GM19193 (cell line): Measurements from ENCODE around the gene TNFSF9.

Experiments used
- POLR2A ChIP-seq: IDR thresholded peaks from 4 replicates; pipeline ENCODE4 v1.6.1; 2011; ENCODE audit not compliant: insufficient read depth, insufficient read length; ENCODE audit errors: extremely low read depth

TNFSF9 gene

DNA sequence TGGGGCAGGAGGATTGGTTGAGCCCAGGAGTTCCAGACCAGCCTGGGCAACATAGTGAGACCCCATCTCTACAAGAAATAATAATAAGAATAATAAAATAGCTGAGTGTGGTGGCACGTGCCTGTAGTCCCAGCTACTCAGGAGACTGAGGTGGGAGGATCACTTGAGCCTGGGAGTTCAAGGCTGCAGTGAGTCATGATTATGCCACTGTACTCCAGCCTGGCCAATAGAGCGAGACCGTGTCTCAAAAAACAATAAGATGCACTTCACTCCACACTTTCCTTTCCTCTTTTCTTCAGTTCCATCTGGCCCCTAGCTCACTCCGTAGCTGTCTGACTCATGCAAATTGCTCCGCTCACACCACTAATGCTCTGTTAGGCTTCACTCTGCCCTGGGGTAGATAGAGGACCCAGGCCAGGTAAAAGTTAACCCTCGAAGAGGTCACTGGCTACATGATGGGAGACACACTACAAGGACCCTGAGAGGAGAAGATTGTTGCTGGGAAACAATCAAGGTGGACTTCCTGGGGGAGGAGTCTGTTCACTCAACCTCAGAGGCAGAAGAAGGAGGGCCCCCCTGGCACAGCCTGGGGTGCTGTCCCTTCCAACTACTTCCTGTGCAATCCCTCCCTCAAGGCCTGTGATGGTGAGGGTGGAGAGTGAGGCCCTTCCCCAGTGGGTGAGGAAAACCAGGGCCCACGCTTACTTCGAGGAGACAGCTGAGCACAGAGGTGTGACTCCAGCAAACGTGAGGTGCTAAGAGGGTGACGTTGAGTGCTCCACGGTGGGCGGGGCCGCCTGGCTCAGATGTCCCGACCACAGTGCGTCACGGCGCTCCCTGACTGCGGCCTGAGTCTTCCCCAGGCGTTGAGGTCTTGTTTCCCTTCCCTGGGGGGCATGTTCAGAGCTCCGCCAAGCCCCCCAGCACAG, 8.8 kb upstream of the TNFSF9 start:
- TF ChIP-seq POLR2A: peak; percentile 66

DNA sequence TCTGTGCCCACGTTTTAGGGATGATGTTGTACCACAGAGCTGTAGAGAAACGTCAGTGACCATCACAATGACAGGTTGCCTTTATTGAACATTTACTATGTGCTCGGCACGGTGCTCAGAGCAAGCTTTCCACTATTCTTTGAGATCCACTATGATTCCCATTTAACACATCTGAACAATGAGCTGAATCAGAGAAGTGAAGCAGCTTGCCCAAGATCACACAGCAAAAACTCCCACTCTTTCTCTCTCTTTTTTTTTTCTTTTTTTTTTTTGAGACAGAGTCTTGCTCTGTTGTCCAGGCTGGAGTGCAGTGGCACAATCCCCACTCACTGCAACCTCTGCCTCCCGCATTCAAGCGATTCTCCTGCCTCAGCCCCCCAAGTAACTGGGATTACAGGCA, 8.1 kb upstream of the TNFSF9 start:
- TF ChIP-seq POLR2A: no peak

DNA sequence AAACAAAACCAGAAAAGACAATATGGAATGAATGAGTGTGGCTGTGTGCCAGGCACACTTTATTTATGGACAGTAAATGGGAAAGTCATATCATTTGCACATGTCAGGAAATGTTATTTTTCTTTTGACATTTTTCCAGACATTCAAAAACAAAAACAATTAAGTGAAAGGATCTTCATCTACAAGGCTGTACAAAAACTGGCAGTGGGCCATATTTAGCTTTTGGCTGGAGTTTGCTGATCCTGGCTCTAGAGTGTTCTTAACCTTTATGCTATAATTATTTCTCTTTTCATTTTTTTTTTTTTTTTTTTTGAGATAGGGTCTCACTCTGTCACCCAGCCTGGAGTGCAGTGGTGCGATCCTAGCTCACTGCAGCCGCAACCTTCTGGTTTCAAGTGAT, 6.5 kb upstream of the TNFSF9 start:
- TF ChIP-seq POLR2A: no peak

DNA sequence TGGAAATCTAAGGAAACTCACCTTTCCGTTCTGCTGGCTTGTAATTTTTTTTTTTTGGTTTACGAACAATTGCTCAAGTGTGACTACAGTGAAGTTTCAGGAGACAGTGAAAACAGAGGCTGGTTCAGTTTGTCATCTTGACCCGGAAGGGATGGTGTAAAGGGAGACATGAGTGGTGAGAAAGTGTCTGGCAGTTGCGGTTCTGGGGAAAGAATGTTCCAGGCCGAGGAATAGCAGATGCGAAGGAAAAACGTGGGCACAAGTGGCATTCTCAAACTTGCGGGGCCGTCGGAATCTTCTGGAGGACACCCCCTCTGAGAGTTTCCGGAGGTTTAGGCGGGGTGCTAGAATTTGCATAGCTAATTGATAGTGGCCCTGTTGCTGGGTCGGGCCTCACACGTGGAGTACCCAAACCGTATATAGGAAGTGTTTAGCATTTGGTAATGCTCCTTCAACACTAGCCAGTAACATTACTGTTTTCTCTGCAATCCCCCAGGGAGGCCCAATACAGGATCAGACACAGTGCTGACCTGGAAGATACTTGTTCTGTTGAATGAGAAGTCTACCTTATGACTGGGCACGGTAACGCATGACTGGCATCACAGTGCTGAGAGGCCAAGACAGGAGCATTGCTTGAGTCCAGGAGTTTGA, 2.8 kb upstream of the TNFSF9 start:
- no peak for TF ChIP-seq POLR2A

DNA sequence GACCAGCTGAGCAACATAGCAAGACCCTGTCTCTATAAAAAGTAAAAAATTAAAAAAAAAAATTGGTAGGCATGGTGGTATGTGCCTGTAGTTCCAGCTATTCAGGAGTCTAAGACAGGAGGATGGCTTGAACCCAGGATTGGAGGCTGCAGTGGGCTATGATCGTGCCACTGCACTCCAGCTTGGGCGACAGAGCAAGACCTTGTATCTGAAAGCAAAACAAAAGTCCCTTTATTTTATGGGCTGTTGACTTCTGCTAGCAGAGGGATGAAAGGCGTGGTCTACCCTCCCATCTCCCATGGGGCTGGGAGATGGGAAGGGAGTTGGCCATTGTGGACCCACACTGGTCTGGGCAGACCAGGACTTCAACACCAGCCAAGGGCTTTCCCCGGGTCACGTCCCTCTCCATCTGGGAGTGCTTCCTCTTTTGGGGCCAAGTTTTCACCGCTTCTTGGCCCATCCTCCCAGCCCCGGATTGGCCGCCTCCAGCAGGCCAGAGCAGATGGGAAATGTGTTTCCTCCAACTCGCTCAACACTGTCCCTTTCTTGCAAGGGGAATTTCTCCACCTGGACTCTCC, 2.2 kb upstream of the TNFSF9 start:
- TF ChIP-seq POLR2A: peak; percentile 50

DNA sequence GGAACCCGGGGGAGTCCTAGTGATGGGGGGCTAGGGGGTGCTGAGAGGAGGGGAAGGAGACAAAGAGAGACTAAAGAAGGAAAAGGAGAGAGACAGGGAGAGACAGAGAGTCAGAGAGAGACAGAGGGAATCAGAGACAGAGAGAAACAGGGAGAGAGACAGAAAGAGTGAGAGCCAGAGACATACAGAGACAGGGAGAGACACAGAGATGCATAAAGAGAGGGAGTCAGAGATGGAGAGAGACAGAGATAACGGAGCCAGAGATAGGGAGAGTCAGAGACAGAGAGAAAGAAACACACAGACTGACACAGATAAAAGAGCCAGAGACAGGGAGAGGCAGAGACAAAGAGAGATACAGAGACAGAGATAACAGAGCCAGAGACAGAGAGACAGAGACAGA, 1.5 kb upstream of the TNFSF9 start:
- TF ChIP-seq POLR2A: no peak

DNA sequence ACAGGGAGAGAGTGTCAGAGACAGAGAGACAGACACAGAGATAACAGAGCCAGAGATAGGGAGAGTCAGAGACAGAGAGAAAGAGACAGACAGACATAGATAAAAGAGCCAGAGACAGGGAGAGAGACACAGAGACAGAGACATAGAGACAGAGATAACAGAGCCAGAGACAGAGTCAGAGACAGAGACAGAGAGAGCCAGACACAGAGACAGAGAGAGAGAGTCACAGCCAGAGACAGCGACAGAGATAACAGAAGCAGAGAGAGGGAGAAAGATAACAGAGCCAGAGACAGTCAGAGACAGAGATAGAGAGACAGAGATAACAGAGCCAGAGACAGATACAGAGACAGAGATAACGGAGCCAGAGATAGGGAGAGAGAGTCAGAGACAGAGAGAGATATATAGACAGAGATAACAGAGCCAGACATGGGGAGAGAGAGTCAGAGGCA, 865 bp upstream of the TNFSF9 start:
- TF ChIP-seq POLR2A: no peak

DNA sequence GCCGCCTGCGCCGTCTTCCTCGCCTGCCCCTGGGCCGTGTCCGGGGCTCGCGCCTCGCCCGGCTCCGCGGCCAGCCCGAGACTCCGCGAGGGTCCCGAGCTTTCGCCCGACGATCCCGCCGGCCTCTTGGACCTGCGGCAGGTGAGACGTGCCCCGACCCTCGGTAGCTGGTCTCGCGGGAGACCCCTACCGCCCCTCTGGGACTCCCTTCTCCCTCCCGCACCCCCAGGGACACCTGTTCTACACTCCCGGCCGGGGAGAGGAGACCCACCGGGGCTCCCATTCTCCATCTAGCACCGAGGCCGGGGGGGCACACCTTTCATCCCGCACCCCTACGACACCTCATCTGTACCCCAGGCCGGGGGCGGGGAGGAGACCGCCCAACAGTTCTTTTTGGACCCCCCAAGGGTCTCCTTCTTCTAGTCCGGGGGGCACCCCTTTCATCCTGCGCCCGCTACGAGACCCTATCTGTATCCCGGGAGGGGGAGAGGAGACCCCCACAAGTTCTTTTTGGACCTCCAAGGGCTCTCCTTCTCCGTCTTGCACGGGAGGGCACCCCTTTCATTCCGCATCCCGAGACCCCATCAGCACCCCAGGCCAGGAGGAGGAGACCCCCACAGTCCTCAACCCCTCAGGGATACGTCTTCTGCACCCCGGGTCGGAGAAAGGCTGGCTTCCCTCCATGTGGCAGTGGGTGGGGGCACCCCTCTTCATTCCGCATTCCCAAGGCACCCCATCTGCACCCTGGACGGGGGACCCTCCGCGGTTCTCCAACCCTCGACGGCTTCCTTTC, 533 bp downstream of the TNFSF9 start:
- TF ChIP-seq POLR2A: no peak

DNA sequence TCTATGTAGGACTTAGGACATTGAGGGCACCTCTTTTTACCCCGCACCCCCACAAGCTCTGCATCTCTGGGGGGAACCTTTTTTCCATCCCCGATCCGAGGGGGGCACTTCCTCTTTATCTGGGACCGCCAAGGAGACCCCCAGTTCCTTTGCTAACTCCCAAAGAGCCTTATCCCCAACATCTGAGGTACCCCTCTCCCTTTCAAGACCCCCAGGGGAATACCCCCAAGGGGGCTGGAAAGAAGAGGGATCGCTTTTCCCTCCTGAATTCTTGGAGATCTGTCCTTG, 1.1 kb downstream of the TNFSF9 start:
- no peak for TF ChIP-seq POLR2A

DNA sequence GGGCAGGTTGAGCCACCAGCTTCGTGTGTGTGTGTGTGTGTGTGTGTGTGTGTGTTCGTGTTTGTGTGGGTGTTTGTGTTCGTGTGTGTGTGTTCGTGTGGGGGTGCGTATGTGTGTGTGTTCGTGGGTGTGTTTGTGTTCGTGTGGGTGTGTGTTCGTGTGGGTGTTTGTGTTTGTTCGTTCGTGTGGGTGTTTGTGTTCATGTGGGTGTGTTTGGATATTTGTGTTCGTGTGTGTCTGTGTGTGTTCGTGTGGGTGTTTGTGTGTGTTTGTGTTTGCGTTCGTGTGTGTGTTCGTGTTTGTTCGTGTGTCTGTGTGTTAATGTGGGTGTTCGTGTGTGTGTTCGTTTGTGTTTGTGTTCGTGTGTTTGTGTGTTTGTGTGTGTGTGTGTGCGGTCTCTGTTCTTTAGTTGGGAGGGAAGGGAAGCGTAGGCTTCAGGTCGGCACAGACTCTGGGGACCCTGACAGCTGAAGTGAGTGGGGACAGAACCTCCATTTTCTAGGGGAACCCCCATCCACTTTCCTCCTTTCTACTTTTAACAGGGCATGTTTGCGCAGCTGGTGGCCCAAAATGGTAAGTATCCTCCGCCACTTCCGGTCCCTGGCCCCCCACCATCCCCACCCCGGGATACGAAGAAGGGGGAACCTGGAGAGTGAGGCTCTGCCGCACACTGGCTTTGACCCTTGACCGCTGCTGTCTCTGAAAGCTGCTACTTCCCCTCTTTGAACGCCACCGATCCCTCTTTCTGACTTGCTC, 1.6 kb downstream of the TNFSF9 start:
- TF ChIP-seq POLR2A: peak; percentile 42

DNA sequence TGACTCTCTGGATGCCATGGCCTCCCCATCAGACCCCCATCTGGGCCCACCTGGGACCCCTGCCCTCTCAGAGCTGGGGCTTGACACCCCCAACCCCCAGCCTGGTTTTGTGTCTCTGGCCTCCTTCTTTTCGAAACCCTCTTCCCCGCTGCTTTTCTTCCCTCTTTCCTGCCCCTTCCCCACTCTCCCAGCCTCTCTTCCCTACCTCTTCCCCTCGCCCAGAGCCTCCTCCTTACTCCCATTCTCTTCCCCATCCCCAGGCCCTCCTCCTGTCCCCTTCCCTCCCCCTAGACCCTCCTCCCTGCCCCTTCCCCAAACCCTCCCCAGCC, 2.1 kb downstream of the TNFSF9 start:
- no peak for TF ChIP-seq POLR2A

DNA sequence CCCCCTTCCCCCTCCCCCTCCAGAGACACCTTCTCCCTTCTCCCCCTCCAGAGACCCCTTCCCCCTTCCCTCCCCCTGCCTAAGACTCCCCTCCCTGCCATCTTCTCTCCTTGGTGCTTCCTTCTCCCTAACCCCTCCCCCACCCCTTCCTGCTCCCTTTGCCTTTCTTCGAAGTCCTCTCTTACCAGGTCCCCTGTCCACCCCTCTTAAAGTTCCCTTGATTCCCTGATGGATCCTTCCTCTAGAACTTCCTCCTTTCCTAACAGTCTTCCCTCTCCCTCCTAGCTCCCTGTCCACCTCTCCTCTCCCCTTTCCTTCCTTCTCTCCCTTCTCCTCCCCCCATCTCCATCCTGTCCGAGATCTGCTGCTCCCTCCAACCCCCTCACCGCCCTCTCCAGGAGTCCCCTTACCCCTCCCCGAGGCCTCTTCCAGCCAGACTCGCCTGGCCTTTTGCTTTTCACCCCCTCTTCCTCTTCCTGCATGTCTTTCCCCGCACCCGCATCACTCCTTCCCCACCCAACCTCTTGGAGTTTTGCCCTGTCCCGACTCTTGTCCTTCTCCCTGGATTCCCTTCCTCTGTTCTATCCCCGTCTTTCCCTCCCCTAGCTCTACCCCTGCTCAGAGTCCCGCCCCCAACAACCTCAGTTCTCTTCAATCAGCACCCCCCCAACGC, 3.1 kb downstream of the TNFSF9 start:
- no peak for TF ChIP-seq POLR2A

DNA sequence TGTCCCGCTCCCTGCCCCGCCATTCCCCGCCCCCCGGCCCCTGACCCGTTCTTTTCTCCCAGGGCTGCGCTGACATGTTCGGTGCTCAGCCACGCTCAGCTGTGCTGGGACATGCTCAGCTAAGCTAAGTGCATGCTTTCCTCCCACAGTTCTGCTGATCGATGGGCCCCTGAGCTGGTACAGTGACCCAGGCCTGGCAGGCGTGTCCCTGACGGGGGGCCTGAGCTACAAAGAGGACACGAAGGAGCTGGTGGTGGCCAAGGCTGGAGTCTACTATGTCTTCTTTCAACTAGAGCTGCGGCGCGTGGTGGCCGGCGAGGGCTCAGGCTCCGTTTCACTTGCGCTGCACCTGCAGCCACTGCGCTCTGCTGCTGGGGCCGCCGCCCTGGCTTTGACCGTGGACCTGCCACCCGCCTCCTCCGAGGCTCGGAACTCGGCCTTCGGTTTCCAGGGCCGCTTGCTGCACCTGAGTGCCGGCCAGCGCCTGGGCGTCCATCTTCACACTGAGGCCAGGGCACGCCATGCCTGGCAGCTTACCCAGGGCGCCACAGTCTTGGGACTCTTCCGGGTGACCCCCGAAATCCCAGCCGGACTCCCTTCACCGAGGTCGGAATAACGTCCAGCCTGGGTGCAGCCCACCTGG, 3.7 kb downstream of the TNFSF9 start:
- peak; percentile 39 for TF ChIP-seq POLR2A

DNA sequence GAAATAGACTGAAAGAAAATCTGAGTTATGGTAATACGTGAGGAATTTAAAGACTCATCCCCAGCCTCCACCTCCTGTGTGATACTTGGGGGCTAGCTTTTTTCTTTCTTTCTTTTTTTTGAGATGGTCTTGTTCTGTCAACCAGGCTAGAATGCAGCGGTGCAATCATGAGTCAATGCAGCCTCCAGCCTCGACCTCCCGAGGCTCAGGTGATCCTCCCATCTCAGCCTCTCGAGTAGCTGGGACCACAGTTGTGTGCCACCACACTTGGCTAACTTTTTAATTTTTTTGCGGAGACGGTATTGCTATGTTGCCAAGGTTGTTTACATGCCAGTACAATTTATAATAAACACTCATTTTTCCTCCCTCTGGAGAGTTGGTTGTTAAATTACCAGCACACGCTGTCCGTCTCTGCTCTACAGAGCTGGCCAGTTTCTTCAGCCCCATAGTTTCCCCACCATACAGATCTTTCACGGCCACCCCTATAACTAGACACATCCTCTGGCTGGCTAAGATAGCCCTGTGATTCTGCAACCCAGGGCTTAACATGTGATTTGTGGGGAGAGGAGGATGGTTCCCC, 4.8 kb downstream of the TNFSF9 start:
- no peak for TF ChIP-seq POLR2A

DNA sequence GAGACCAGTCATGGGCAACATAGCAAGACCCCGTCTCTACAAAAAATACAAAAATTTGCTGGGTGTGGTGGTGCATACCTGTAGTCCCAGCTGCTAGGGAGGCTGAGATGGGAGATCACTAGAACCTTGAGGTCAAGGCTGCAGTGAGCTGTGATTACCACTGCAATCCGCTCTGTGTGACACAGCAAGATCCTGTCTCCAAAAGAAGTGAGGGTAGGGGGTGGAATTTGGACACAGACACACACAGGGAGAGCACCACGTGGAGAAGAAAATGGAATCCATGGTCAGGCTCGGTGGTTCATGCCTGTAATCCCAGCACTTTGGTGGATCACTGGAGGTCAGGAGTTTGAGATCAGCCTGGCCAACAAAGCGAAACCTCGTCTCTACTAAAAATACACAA, 8.7 kb downstream of the TNFSF9 start:
- TF ChIP-seq POLR2A: peak; percentile 8
